GM18508 (cell line): ENCODE data around the gene LAPTM5.

Experiments
- ATAC-seq: cut with Tn5 transposase; IDR thresholded peaks from one replicate; pipeline ENCODE4 v1.9.1; 2021; ENCODE audit warnings: moderate number of reproducible peaks; ENCODE audit not compliant: insufficient read depth, unreplicated experiment

The LAPTM5 gene

GRCh38 chr1:30734106-30734505 is 23.5 kb downstream of the LAPTM5 start:
- ATAC-seq: no peak

GRCh38 chr1:30733493-30733892 is 24.1 kb downstream of the LAPTM5 start:
- ATAC-seq: no peak

DNA sequence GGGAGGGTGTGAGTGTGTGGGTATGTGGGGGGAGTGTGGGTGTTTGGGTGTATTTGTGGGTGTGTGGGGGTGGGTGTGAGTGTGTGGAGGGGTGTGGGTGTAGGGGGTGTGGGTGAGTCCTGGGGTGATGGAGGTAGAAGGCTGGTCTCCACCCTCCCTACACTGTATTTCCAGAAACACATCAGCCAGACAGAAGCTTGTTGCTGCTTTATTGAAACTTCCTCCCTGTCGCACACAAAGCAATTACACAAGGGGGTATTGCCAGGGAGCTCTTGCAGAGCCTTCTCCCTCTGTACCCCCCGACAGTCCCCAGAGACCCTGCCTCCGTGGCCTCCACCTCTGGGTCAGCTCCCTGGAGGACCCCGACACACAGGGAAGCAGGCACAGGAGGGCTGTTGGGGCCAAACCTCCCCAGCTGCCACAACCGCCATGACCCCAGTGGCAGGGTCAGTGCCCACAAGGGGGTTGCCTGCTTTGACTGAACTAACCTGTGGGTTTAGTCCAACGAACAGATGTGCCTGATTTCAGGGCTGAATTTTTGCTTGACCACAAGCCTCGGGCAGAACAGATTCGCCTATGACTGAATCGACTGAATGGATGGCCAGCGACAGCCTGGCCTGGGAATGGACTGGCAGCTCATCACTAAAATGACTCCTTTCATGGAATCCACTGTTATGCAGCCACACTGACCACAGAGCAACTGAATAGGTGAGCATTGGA is 25.1 kb downstream of the LAPTM5 start:
- no peak for ATAC-seq

DNA sequence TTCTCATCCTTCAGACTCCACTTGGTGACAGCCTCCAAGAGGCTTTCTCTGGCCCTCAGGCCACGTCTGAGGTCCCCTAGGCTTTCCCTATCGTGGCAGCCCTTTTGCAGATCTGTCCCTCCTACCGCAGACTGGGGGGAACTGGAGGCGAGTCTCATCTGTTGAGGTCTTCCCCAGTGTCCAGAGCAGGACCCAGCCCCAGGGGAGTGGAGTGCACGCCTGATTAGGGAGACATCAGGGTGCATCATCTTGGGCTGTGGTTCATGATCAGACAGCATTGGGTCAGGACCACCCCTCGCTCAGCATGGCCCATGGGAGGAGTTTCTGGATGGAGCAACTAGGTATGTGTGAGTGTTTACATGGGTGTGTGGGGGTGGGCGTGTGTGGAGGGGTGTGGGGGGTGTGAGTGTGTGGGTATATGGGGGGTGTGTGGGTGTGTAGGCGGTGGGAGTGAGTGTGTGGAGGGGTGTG is 25.7 kb downstream of the LAPTM5 start:
- no peak for ATAC-seq

DNA sequence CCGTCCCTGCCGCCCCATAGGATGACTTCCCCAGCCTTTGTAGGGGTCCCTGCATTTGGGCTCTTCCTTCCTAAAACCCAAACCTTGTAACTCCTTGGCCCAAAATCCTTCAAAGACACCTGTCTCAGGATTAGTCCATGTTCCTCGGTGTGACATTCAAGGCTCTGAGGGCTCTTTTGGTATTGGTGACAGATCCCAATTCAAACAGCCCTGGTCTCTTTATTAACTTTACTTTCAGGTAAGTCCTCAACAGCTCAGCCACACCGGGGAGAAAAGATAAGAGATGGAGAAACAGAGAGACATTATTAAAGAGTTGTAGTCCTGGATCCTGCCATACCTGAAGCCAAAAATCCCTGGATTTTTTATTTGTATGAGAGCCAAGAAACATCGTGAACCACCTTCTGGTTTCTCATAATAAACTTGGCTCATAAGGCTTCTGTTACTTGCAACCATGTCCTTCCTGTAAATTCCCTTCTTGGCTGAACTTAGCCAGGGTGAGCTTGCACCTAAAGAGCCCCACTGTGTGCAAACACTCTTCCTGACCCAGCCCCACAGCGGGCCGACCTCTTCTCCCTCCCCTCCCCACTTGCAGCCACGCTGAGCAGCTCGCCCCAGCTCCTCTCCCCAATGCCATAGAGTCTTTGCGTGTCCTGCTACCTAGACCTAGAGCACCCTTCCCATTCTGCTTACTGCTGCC is 26.3 kb downstream of the LAPTM5 start:
- ATAC-seq: no peak

DNA sequence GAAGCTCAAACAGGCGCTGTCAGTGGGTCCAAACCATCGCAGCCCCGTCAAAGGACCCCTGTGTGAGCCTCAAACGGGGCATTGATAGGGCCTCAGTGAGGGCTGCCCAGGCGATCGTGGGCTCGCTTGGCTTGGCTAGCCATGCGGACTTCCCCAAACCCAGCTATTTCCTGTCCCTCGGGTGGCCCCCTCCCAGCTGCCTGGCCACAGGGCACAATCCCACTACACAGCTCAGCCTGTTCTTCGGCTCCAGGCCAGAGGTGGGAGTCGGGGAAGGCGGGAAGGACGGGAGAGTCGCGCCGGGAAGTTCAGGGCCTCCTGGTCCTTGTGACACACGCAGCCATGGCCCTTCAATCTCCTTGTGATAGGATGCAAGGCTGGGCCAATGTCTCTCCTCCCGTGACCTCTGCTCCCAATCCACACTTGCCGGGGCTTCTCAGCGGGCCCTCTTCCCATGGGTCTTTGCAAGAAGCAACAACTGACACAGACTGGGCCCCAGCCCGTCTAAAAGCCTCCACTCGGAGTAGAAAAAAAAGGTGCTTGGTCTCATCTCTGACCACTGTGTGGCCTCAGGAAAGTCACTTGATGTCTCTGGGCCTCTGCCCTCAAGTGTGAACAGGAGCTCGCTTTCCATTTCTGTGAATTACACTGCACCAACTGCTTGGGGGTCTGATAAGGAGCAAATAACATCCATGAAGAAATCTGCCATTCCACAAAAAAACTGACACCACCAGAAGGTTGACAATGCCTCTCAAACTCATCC is 27.0 kb downstream of the LAPTM5 start:
- ATAC-seq: no peak

DNA sequence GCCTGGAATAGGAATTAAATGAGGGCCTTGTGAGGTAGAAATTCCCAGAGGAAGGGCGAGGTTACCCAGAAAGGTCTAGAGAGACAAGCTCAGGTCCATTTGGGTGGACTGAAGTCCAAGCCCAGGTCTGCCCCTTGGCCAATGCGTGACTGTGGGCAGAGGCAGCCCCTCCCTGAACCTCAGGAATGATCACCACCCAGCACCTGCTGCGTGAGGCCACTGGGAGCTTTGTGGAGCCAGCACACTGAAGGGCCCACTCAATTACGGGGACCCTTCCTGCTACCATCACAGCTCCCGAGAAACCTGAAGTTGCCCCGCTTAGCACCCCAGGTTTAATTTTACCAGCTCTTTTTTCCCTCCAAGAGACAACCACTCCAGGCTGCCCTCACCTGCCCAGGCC is 27.7 kb downstream of the LAPTM5 start:
- ATAC-seq: no peak

- ATAC-seq: no peak
Measured at GRCh38 chr1:30728832-30729638, 28.5 kb downstream of the LAPTM5 start.

GRCh38 chr1:30728340-30728739 is 29.2 kb downstream of the LAPTM5 start:
- no peak for ATAC-seq

DNA sequence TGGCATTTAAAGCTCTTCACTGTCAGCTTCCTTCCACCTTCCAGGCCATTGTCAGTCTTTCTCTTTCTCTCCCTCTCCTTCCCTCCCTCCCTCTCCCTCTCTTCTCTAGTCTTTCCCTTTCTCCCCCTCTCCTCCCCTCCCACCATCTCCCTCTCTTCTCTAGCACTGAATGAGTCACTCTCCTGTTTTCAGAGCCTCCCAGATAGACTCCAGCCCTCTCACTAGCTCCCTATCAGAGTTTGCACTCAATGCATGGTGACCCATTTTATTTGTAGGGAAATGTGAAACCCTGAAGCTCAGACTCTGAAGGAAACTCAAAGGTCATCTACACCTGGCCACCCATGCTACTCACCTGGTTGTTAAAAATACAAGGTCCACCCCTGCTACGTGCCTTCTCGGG is 29.8 kb downstream of the LAPTM5 start:
- no peak for ATAC-seq

- no peak for ATAC-seq
Measured at GRCh38 chr1:30726773-30727684, 30.5 kb downstream of the LAPTM5 start.

- ATAC-seq: no peak
Measured at GRCh38 chr1:30726236-30726635, 31.3 kb downstream of the LAPTM5 start.

GRCh38 chr1:30725450-30726095 is 32.0 kb downstream of the LAPTM5 start:
- no peak for ATAC-seq

DNA sequence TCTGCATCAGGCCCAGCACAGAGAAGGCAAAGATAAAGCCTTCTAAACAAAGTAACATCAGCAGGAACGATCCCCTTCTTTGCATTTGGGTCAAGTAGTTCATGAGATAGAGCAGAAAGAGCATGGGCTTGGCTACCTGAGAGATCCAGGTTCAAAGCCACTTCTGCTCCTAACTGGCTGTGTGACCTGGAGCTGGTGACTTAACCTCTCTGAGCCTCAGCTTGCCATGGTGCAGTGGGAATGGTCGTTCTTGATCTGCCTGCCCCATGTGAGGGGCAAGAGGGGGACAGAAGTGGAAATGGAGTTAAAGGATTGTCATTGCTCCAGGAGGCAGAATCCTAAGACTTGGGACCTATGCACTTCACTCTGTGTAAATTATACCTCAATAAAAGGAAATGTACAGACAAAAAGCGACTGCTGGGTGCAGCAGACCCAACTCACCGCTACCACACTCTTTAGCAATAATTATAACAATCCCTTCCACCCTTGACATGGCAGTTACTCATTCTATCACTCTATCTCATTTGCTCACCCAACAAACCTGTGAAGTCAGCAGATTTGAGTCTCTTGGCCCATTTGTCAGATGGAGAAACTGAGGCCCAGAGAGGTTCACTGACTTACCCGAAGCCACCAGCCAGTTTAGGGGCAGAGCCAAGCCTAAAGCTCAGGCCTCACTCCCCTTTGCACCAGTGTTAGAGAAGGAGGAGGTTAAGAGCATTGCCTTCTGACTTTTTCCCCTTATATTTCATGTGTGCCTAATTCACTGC is 32.7 kb downstream of the LAPTM5 start:
- ATAC-seq: no peak

DNA sequence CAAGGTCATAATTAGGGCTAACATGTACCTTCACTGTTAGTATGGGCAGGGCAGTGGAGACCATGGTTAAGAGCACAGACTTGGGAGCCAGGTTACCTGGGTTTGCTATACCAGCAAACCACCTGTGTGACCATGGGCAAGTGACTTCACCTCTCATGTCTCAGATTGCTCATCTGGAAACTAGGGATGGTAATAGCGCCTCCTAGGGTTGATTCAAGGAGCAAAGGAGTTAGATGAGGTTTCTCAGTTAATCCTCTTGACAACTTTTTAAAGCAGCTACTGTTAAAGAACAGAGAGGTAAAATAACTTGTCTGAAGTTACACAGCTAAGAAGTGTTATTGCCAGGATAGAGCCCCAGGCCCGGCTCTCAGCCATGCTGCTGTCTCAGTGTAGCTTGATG is 33.4 kb downstream of the LAPTM5 start:
- ATAC-seq: no peak

GRCh38 chr1:30723331-30723755 is 34.2 kb downstream of the LAPTM5 start, which contains the start of gene MATN1:
TSS of gene MATN1 (minus strand) at chr1:30723585. CDS start at chr1:30723551, 34 bp downstream.
- ATAC-seq: no peak

DNA sequence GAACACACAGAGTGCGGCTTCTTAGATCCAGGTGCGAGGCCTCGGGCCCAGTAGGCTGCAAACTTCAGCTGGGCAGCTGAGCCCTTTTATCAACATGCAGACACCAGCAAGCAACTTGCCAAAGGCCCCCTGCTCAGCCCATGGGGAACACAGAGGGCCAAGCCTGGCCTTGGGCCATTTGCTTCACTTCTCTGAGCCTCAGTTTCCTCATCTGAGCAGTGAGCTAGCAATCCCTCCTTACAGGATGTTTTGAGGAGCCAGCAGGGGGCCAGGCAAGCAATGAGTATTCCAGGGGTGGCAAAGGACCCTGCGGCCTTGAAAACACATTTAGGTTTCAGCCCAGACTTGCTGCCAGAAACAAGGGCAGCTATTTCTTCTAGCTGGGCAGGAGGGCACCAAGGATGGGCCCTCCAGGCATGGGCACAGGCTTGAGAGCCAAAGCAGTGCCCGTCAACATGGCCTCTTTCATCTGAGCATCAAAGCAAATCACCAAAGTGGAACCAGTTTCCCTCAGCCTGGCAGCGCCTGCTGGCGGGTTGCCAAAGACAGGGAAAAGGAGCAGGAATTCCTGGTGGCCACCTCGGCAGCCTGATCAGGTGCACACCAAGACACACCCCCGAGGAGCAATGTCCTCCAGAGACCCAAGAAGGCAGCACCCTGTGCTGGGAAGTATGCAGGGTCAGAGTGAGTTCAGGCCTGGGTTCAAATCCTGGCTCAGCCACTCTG is 35.6 kb downstream of the LAPTM5 start:
- ATAC-seq: no peak
